Measurements from ENCODE around the gene STX2.
A peak's percentile ranks its signal among the peaks of the same experiment; 100 is the strongest.

- TF ChIP-seq CTCF (conservative IDR thresholded peaks at IDR 0.05; ENCODE audit: low read depth in 2 of 2) (peak; percentile 47 to 63), EZH2 (IDR thresholded peaks at IDR 0.05; ENCODE audit: low read depth, unreplicated experiment) (no peak), POLR2AphosphoS5 (IDR thresholded peaks at IDR 0.05; ENCODE audit: low read depth) (no peak), NANOG (IDR thresholded peaks at IDR 0.05; ENCODE audit: borderline replicate concordance) (no peak), CREB1 (CRISPR knock-in tag; IDR thresholded peaks at IDR 0.05; ENCODE audit: low read depth) (no peak), EZH2phosphoT487 (IDR thresholded peaks at IDR 0.05; ENCODE audit: unreplicated experiment) (no peak), STAT1 (IDR thresholded peaks at IDR 0.05; ENCODE audit: unreplicated experiment) (no peak), JUNB (IDR thresholded peaks at IDR 0.05; ENCODE audit: unreplicated experiment) (no peak), REST (IDR thresholded peaks at IDR 0.05; ENCODE audit: unreplicated experiment) (no peak)
These were observed 86.3 kb downstream of the STX2 start for GRCh38 chr12:130752692-130753230.

Data from GM23338 (cell line).